HUES64 (cell line): ENCODE results near the gene CCDC93.

Experiments used
- H3K27ac ChIP-seq: 2 replicates; pipeline ENCODE4 v1.7.0; 2013; ENCODE audit warnings: low read depth, low read length, inconsistent platforms
- H3K27me3 ChIP-seq: 2 replicates; pipeline ENCODE4 v1.6.1; 2013; ENCODE audit warnings: mild to moderate bottlenecking, low read length; ENCODE audit not compliant: insufficient read depth
- H3K36me3 ChIP-seq: 2 replicates; pipeline ENCODE4 v1.6.1; 2013; ENCODE audit warnings: mild to moderate bottlenecking, low read length; ENCODE audit not compliant: insufficient read depth
- H3K4me1 ChIP-seq: 2 replicates; pipeline ENCODE4 v1.6.1; 2013; ENCODE audit warnings: mild to moderate bottlenecking, low read length, moderate library complexity; ENCODE audit not compliant: insufficient read depth
- H3K4me3 ChIP-seq: 2 replicates; pipeline ENCODE4 v1.5.1; 2013; ENCODE audit warnings: mild to moderate bottlenecking, low read length, moderate library complexity
- H3K9ac ChIP-seq: 2 replicates; pipeline ENCODE4 v1.6.1; 2013; ENCODE audit warnings: mild to moderate bottlenecking, low read depth, low read length
- H3K9me3 ChIP-seq: 2 replicates; pipeline ENCODE4 v1.6.1; 2013; ENCODE audit warnings: low read depth, low read length; ENCODE audit not compliant: insufficient read depth
- WGBS: fragments of 150-250, 120-280 bp; methylation state at CpG from one replicate; pipeline ENCODE4 v1.1.7; 2013; ENCODE audit warnings: missing lambda C conversion rate; 5-methylcytosine and 5-hydroxymethylcytosine counted together

CCDC93 gene

DNA sequence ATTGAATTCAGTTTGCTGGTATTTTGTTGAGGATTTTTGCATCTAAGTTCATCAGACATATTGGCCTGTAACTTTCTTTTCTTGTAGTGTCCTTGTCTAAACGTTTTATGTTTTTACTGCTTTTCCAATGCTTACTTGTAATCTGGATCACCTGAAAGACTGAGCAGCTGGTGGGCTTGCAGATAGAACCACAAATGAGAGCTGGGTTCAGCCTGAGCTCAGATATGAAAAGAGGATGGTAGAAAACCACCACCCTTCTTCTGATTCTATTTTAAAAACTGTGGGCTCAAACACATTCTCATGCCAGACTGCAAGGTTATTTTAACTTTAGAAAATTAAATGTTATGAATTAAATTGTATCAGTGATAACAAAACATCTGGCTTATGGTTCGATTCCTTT lies 128.6 kb downstream of the CCDC93 start:
- H3K4me3 ChIP-seq: no peak overlapping the region
- H3K27me3 ChIP-seq: no peaks in the 10 kb centered on the region
- H3K4me1 ChIP-seq: no peaks in the 10 kb centered on the region
- H3K9me3 ChIP-seq: peaks cover 14% of the 10 kb centered on the region; the same call in 1 of the 2 replicates
- WGBS: 83% methylated on average over 2 of the region's 2 CpGs
- H3K27ac ChIP-seq: no peak overlapping the region
- no peaks in the 10 kb centered on the region for H3K36me3 ChIP-seq
- H3K9ac ChIP-seq: no peak overlapping the region

DNA sequence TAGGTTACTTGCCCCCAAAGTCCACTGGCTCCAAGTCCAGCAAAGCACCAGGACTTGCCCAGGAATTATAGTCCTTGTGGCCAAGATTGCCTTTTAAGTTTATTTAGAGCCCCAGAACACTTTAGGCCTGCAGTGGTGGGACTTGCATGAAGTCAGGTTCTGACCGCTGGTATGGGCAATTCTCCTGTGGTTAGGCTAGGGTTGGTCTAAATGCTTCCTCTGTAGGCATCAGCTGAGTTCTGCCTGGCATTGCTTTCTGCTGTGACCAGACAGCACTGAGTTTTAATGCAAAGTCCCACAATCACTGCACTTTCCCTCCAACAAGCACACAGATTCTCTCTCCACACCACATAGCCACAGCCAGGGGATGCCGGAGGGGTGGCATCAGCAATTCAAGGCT lies 134.9 kb downstream of the CCDC93 start:
- no peak overlapping the region for H3K4me3 ChIP-seq
- no peak overlapping the region for H3K9ac ChIP-seq
- no peaks in the 10 kb centered on the region for H3K36me3 ChIP-seq
- H3K27ac ChIP-seq: no peak overlapping the region
- H3K4me1 ChIP-seq: no peaks in the 10 kb centered on the region
- peaks cover 14% of the 10 kb centered on the region; the same call in 1 of the 2 replicates for H3K9me3 ChIP-seq
- H3K27me3 ChIP-seq: no peaks in the 10 kb centered on the region
- 92% methylated on average over 2 of the region's 2 CpGs for WGBS

DNA sequence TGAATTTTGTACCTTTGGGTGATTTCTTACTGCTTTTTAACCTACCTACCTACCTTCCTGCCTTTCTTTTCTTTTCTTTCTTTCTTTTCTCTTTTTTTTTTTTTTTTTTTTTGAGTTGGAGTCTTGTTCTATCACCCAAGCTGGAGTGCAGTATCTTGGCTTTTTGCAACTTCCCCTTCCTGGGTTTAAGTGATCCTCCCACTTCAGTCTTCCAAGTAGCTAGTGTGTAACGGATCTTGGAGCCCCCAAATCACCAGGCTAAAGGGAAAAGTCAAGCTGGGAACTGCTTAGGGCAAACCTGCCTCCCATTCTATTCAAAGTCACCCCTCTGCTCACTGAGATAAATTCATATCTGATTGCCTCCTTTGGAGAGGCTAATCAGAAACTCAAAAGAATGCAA lies 138.1 kb downstream of the CCDC93 start:
- 57% methylated on average over 1 of the region's 1 CpG for WGBS
- H3K36me3 ChIP-seq: no peaks in the 10 kb centered on the region

More for the DNA sequence above, 138.1 kb downstream of the CCDC93 start:
- H3K27ac ChIP-seq: no peak overlapping the region
- H3K9me3 ChIP-seq: no peaks in the 10 kb centered on the region
- no peaks in the 10 kb centered on the region for H3K27me3 ChIP-seq
- no peak overlapping the region for H3K9ac ChIP-seq
- H3K4me3 ChIP-seq: no peak overlapping the region
- no peaks in the 10 kb centered on the region for H3K4me1 ChIP-seq
